H1 (cell line): ENCODE data around the gene SLC35A2.

Experiments
- CBX5 ChIP-seq: fragments of 300-800, 300-1000 bp; sonication (generic); IDR thresholded peaks from 2 replicates; pipeline ENCODE4 v1.7.1; 2016; ENCODE audit warnings: antibody characterized with exemption, low read length, low read depth
- CEBPB ChIP-seq: IDR thresholded peaks from 2 replicates; pipeline ENCODE4 v1.6.1; 2012; ENCODE audit warnings: low read depth, low read length
- CREB1 ChIP-seq: IDR thresholded peaks from 2 replicates; pipeline ENCODE4 v1.6.1; 2012; ENCODE audit warnings: inconsistent platforms
- JUND ChIP-seq: IDR thresholded peaks from 2 replicates; pipeline ENCODE4 v1.6.1; 2011; ENCODE audit warnings: mild to moderate bottlenecking, improper control_type of control experiment, low read length
- MAFK ChIP-seq: IDR thresholded peaks from 2 replicates; pipeline ENCODE4 v1.6.1; 2012; ENCODE audit warnings: low read depth, mild to moderate bottlenecking, improper control_type of control experiment, low read length
- POLR2A ChIP-seq, 2 experiments: IDR thresholded peaks; 1 replicate in 1 of 2; 2 replicates in 1 of 2; pipeline ENCODE4 v1.6.1; 2011; ENCODE audit warnings: low read depth in 2 of 2, low read length in 2 of 2, mild to moderate bottlenecking in 2 of 2; ENCODE audit errors: control extremely low read depth in 1 of 2
- POLR2AphosphoS5 ChIP-seq: IDR thresholded peaks from 2 replicates; pipeline ENCODE4 v1.6.1; 2011; ENCODE audit warnings: low read depth, low read length
- SUZ12 ChIP-seq: fragments of 200-600 bp; sonication (generic); IDR thresholded peaks from 2 replicates; pipeline ENCODE4 v1.6.1; 2012; ENCODE audit warnings: mild to moderate bottlenecking, inconsistent platforms, low read length, moderate library complexity, mixed read lengths
- TCF12 ChIP-seq: IDR thresholded peaks from 2 replicates; pipeline ENCODE4 v1.6.1; 2011; ENCODE audit warnings: low read depth, mild to moderate bottlenecking, low read length
- TEAD4 ChIP-seq: IDR thresholded peaks from 2 replicates; pipeline ENCODE4 v1.6.1; 2012; ENCODE audit warnings: low read depth, low read length, inconsistent platforms, mixed read lengths
- TF ChIP-seq, protein P1 (sequence below): IDR thresholded peaks from 2 replicates; pipeline ENCODE4 v1.6.1; 2012; ENCODE audit warnings: inconsistent platforms
- TF ChIP-seq, protein P2 (sequence below), 3 experiments: IDR thresholded peaks; 1 replicate in 2 of 3; 2 replicates in 1 of 3; pipeline versions ENCODE4 v1.5.1 to v1.6.1; 2011; ENCODE audit warnings: low read length in 3 of 3, mild to moderate bottlenecking in 3 of 3, inconsistent platforms in 2 of 3, low read depth in 1 of 3, moderate library complexity in 1 of 3; ENCODE audit not compliant: insufficient read depth in 1 of 3; ENCODE audit errors: control extremely low read depth in 1 of 3
- TF ChIP-seq, protein P3 (sequence below): IDR thresholded peaks from 2 replicates; pipeline ENCODE4 v1.6.1; 2012; ENCODE audit warnings: low read length, inconsistent platforms
- TF ChIP-seq, protein P4 (sequence below): IDR thresholded peaks from 2 replicates; pipeline ENCODE4 v1.6.1; 2011; ENCODE audit warnings: low read depth, mild to moderate bottlenecking, low read length; ENCODE audit not compliant: insufficient read depth

DNA sequence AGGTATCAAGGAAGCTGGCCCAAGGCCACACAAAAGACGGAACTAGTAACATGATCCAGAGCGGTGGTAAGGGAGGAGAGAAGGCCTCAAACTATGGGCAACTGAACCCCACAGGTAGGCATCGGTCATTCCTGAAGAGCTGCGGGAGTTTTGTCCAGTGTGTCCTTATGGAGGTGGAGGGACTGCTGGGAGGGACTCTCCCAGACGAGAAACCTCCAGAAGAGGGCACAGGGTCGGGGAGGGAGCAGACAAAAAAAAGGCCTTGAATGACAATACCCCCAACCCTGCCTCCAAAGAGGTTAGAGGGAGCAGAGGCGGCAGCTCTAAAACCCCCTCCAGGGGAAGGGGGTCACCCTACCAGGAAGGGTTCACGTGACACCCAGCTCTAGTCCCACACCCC, 7.3 kb downstream of the SLC35A2 start:
- TF ChIP-seq SUZ12 (no peak), MAFK (no peak), JUND (no peak), POLR2AphosphoS5 (no peak), CBX5 (no peak), TCF12 (no peak), CEBPB (no peak), CREB1 (no peak), TEAD4 (no peak), POLR2A (IDR thresholded peaks at IDR 0.05; ENCODE audit: control extremely low read depth in 1 of 2, low read depth in 2 of 2, low read length in 2 of 2) (no peak)
- TF ChIP-seq, protein P1, sequence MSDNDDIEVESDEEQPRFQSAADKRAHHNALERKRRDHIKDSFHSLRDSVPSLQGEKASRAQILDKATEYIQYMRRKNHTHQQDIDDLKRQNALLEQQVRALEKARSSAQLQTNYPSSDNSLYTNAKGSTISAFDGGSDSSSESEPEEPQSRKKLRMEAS, result no peak
- TF ChIP-seq, protein P2, sequence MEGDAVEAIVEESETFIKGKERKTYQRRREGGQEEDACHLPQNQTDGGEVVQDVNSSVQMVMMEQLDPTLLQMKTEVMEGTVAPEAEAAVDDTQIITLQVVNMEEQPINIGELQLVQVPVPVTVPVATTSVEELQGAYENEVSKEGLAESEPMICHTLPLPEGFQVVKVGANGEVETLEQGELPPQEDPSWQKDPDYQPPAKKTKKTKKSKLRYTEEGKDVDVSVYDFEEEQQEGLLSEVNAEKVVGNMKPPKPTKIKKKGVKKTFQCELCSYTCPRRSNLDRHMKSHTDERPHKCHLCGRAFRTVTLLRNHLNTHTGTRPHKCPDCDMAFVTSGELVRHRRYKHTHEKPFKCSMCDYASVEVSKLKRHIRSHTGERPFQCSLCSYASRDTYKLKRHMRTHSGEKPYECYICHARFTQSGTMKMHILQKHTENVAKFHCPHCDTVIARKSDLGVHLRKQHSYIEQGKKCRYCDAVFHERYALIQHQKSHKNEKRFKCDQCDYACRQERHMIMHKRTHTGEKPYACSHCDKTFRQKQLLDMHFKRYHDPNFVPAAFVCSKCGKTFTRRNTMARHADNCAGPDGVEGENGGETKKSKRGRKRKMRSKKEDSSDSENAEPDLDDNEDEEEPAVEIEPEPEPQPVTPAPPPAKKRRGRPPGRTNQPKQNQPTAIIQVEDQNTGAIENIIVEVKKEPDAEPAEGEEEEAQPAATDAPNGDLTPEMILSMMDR (IDR thresholded peaks at IDR 0.05; ENCODE audit: control extremely low read depth in 1 of 3, insufficient read depth in 1 of 3, low read depth in 1 of 3, low read length in 3 of 3), result no peak
- TF ChIP-seq, protein P3, sequence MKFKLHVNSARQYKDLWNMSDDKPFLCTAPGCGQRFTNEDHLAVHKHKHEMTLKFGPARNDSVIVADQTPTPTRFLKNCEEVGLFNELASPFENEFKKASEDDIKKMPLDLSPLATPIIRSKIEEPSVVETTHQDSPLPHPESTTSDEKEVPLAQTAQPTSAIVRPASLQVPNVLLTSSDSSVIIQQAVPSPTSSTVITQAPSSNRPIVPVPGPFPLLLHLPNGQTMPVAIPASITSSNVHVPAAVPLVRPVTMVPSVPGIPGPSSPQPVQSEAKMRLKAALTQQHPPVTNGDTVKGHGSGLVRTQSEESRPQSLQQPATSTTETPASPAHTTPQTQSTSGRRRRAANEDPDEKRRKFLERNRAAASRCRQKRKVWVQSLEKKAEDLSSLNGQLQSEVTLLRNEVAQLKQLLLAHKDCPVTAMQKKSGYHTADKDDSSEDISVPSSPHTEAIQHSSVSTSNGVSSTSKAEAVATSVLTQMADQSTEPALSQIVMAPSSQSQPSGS, result no peak
- TF ChIP-seq, protein P4, sequence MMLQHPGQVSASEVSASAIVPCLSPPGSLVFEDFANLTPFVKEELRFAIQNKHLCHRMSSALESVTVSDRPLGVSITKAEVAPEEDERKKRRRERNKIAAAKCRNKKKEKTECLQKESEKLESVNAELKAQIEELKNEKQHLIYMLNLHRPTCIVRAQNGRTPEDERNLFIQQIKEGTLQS, result no peak
